ENCODE measurements around the gene ZNF593.

ZNF593 gene

DNA sequence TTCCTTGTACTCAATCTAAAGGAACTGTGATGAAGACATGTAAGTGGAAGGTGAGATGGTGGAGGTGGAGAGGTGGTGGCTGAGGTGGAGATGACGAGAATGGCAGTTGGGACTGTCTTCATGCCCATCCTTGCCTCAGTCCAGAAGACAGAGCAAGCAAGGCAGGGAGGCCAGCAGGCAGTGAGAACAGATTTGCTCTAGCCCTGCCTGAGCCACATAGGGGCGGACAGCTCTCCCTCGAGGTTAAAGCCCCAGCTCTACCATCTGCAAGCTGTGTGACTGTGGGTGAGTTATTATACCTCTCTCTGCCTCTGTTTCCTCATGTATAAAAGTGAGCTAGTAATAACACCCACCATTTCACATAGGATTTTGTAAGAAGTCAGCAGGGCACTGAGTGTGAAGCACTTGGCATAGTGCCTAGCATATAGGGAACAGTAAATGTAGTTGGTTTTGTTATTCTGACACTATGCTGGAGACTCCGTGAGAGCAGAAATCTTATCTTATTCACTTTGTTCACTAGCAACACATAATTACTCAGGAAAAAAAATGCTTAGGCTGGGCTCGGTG lies 15.7 kb upstream of the ZNF593 start:
- no peak for DNase-seq

DNA sequence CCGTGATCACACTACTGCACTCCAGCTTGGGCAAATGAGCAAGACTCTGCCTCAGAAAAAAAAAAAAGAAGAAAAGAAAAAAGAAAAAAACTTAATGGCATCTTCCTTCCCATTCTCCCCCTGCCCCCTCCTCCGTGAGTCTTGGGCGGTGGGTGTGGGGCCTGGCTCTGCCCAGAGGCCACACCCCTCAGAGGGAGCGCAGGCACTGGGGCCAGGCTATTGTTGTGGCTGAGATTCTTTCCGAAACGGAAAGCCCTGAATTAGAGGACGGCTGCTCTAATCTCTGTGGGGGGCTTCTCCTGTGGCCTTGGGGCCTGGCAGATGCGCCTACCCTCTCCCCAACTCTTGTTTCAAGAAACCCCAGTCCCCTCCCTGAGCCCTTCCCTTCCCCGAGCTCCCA lies 15.0 kb upstream of the ZNF593 start:
- no peak for DNase-seq

DNA sequence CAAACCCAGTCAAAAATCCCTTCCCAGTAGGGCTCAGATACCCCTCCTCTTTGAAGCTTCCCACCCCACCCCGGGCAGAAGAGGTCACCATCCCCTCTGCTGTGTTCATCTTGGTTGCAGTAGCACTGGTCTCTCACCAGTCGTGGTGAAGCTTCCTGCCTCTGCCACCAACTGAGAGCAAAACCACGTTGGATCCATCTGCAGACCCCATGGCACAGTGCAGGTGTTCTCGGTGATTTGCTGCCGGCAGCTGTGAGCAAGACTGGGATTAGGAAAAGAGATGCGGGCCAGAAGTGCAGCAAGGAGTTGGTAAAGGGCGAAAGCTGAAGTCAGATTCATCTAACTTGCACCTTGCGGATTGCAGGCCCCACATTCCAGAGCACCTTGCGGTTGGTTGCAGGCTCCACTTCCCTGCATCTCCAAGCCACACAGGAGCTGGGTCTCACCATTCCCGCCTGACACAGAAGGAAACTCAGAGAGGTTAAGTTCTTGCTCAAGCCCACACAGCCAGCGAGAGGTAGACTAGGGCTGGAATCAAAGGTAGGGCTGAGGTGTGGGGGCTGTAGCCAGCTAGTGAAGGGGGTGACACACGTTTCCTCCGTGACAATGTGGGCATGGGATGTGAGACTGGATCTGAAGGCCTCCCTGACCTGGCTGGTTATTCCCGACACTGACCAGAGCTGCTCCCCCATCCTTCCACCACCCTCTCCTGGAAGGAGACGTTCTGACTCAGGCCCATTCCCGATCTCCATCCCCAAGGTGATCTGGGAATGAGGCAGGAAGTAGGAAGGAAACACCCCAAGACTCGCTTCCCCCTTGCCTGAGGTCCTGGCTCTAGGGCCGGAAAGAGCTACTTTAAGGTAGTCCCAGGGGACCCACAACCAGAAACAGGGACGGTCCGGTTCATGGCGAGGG lies 14.1 kb upstream of the ZNF593 start:
- no peak for DNase-seq

DNA sequence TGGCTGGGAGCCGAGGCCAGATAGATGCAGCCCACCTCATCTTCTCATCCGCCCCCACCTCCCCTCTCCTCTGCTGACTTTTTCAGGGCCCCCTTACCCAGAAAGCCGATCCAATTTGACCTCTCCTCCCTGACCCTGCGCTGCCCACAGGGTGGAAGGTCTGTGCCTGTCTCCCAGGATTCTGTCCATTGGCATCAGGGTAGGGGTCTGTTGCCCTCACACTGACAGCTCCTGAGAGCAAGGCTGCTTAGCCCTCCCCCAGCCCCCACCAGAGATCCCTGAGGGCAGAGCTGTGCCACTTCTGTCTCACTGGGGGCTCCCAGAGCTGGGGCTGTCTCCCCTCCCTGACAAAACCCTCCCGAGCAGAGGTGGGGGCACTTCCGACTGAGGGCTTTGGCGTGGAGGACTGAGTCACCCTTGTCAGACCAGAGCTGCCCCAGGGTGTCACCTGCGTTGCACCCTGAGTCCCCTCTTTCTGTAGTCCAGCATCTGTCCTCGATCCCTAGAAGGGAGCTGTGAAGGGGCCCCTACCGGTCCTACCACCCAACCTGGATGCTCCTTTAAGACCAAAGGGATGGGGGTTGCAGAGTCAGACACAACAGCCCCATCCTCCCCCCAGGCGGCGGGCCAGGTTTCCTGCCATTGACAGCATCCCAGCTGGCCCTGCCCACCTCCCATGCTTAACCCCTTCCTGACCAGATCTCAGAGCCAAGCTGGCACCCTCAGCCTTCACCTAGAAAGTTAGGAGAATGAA lies 13.2 kb upstream of the ZNF593 start:
- no peak for DNase-seq

DNA sequence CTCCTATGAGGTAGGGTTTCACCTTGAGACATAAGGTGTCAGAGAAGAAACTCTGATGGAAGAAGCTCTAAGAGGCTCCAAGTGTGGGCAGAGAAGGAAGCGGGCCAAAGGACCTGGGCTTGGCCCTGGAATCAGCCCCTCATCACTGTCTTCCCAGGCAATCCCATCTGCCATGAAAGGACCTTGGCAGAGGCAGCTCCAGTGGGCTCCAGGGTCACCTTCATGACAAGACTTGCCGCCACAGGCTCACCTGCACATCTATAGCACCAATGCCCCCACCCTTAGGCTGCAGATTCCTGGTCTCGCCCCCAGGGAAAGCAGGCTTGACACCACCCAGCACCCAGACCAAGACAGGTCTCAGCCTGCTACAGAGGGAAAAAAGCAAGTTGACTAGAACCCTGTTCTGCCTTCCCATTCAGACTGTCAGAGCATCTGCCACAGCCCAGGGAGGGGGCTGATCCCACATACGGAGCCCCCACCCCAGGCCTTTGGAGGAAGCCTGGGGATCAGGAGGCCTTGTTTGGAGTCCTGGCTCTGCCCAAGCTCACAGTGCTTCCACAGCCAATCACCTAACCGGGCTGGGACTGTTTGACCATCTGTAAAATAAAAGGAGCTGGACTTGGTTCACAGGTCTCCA lies 11.3 kb upstream of the ZNF593 start:
- DNase-seq = no peak

DNA sequence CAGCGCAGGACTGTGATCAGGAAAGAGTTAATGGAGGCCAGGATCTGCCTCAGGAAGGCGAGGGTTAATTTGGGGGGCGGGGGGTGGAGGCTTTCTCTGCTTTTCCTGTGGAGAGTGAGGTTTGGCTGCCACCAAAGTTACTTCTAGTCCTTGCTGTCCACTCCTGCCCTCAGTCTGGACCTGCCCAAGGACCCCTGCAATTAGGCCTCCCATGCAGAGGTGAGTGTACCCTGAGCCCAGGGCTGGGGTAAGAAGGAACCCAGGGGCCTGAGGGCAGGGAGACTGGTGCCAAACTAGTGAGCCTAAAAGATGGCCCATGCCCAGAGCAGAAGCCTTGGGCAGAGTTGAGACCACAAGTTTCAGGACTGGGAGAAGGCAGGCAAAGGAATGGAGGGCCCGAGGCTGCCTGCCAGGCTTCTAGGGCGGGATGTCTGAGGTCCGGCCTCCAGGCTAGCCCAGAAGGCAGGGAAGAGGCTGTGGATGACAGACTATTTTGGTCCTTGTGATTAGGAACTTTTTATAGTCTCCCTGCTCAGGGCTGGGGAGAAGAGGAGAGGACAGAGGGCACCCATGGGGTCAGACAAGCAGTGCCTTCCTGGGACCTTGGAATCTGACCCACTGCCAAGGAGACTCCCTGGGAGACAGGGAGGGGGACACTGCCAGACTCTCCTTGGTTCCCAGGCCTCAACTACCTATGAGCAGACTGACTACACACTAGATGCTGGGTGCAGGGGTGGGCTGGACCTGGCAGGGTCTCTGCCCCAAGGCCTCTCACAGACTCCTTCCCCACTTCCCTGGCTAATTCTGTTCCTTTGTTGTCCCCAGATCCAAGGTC lies 10.6 kb upstream of the ZNF593 start, which contains the start of gene FAM110D:
Gene FAM110D, plus strand, starts transcription at position 172 of the 835 bp plus-strand sequence. CDS start 2,213 bp downstream, outside the sequence.
- DNase-seq = no peak

DNA sequence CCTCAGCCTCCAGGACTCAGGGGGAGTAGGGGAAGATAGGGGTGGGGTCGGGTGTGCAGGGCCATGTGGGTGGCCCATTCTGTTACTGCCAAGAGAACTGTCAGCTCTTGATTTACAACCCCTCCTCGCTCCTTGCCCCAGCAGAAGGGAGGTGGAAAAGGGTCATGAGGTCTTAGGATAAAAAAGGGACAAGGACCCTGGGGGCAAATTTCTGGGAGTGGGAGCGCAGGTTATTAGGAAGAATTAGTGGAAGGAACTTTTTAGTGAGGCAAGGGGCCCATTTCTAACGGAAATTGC lies 10.0 kb upstream of the ZNF593 start:
- DNase-seq = no peak

DNA sequence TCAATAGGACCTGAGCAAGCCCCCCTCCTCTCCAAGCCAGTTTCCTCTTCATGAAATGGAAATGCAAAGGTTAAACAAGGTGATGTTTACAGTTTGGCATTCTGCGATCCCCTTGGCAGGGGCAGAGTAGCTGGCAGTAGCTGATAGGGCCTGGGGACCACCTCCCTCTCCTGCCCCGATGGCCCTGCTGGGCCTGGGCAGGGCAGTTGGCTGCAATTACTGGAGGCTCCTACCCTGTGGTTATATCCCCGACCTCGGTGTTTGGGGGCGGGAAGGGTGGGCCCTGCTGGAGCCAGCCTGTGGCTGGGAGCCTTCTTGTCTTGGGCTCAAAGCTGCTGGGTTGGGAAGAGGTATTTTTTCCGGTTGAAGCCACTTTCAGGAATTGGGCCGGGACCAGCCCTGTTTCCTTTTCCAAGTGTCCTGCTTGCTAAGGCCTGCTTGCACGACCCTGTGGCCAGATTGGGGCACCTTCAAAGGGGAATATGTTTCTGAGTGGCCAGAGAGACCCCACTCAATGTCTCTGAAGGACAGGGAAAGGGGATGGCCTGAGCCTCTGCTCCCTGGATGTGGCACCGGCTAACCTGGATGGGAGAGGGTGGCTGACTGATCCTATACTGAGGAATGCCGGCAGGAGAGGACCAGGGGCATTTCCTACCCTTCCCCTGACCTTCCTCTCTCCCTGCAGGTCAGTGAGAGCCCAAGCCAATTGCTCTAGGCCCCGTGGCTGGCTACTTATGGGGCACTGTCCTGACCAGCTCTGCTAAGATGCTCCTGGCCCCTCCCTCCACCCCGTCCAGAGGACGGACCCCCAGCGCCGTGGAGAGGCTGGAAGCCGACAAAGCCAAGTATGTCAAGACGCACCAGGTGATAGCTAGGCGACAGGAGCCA lies 8.9 kb upstream of the ZNF593 start:
- DNase-seq = no peak

DNA sequence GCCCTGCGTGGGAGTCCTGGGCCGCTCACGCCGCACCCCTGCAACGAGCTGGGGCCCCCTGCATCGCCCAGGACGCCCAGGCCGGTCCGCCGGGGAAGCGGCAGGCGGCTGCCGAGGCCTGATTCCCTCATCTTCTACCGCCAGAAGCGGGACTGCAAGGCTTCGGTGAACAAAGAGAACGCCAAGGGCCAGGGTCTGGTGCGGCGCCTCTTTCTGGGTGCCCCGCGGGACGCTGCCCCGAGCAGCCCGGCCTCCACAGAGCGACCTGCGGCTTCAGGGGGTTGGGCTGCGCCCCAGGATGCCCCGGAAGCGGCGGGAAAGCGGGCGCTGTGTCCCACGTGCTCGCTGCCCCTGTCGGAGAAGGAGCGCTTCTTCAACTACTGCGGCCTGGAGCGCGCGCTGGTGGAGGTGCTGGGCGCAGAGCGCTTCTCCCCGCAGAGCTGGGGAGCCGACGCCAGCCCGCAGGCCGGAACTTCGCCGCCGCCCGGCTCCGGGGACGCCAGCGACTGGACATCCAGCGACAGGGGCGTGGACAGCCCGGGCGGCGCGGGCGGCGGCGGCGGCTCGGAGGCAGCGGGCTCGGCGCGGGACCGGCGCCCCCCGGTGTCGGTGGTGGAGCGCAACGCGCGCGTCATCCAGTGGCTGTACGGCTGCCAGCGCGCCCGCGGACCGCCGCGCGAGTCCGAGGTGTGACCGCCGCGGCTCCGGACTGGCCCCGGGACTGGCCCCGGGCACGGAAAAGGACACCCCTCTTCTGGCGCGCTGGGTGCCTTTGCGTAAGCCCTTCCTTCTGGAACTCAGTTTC lies 8.1 kb upstream of the ZNF593 start:
- DNase-seq = peak; percentile 44

DNA sequence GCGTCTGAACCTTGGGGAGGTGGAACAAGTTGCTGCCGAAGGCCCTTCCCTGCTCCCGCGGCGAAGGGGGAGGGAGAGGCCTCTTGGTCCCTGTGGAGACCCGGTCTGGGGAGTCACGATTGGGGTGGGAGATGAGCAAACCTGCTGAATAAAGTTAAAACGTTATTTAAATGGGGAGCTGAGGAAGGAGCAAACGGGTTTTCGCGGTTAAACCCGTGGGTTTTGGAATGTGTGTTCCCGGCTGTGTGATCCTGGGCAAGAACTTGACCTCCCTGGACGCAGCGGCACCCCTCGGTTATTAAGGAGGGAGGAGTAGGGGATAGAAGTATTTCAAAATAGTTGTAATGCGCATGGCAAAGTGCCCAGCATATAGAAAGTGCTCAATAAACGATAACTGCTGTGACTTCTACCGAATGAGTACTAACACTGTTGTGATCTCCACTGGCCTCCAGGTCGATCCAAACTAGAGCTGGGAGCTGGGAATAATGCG lies 7.4 kb upstream of the ZNF593 start:
- DNase-seq = no peak

DNA sequence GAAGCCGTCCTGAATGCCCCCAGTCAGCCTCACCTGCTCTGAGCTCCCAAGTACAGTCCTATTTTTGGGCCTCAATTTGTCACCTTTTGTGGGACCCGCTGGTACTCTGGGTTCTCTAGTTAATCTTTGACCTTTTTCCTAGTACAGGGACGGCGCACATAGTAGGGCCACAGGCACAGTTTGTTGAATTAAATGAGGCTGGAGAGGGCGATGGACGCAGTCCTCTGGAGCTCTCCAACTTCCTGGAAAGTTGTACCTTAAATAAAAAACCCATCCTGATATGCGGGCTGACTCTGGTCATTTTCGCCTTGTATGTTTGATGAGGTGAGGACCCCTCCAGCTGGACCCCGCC lies 6.0 kb upstream of the ZNF593 start:
- DNase-seq = no peak

DNA sequence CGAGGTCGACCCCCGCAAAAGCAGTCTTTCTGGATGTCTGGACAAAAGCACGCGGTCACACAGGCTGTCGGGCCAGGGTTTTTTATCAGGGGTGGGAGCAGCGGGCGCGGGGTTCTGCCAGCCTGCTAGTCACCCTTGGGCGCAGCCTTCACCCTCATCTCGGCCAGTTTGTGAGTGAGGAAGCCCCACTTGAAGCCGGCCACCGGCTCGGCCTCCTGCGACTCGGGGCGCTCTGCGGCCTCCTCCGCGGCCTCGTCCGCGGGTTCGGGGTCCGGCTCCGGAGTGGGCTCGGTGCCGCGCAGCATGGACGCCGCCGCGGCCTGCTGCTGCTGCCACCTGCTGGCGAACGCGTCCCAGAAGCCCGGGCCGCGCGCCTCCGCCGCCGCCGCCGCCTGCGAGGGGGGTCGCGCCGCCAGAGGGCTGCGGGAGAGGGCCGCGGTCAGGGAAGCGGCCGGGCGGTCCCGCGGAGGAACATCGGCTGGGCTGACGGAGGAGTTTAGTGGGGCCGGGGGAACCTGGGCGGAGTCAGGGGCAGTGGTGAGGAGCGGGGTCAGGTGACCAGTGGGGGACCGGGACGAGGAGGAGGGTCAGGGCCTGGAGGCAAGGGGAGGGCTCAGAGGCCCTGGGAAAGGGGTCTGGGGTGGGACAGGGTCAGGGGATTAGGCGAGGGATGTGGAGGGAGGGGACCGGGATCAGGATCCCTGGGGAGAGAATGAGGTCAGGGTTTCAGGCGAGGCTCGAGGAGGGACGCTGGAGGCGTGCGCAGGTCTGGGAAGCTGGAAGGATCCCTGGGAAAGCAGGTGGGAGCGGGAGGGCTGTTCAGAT lies 5.5 kb upstream of the ZNF593 start:
- peak; percentile 59 for DNase-seq

DNA sequence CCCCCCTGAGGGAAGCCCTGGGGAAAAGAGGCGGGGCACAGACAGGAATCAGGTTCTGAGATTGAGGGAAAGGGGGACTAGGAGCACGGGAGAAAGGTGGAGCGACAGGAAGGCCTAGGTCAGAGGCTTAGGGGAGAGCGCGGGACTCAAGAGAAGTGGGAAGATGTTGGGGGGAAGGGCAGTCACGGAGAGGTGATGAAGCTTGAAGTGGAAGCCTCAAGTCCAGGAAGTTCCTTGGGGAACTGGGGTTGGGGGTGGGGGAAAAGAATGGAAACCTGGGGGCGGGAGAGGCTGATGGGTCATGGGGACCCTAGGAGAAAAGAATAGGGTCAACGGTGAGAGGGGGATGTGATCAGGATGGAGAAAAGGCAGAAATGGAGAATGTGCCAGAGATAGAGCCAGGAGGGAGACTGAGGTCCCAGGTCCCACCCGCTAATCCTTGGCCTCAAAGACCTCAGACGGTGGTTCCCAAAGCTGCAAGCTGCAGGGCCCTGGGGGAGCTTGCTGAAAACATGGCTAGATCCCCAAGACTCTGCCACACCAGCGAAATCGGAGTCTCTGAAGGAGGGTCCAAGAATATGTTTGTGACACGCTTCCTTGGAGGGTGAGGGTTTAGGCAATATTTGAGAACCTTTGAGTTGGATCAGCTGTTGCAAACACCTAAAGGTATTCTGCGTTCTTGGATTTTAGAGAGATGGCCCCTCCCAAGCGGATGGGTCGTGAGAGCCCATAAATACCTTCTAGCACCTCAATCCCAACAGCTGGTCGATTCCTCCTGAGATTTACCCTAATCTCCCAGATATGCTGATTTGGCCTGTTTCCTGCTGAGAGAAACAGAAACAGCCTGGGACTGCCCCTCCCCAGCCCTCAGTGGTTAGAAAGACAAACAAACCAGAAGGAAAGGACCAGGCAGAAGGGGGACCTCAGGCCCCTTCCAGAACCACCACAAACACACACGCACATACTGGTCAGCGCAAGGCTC lies 4.6 kb upstream of the ZNF593 start:
- DNase-seq = no peak

DNA sequence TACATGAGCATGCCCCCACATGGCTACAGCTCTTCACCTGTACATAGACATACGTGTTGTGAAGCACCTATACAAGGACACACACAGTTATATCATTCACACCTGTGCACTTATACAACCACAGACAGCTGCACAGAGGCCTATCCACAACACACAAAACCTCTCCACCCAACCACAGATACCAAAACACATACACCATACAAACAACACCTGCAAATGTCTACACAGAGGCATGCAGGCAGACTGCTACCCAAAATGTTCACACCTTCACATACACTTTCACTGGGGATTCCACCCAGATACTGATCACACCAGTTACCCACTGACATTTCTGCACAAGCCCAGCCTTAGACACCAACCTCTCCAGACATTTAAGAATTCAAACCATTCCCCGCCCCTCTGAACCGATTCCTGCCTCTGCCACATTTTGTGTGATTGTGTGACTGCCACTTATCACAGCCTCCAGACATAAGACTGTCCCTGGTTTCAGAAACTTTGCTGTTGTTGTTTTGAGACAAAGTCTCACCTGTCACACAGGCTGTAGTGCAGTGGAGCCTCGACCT lies 2.9 kb upstream of the ZNF593 start:
- DNase-seq = no peak

DNA sequence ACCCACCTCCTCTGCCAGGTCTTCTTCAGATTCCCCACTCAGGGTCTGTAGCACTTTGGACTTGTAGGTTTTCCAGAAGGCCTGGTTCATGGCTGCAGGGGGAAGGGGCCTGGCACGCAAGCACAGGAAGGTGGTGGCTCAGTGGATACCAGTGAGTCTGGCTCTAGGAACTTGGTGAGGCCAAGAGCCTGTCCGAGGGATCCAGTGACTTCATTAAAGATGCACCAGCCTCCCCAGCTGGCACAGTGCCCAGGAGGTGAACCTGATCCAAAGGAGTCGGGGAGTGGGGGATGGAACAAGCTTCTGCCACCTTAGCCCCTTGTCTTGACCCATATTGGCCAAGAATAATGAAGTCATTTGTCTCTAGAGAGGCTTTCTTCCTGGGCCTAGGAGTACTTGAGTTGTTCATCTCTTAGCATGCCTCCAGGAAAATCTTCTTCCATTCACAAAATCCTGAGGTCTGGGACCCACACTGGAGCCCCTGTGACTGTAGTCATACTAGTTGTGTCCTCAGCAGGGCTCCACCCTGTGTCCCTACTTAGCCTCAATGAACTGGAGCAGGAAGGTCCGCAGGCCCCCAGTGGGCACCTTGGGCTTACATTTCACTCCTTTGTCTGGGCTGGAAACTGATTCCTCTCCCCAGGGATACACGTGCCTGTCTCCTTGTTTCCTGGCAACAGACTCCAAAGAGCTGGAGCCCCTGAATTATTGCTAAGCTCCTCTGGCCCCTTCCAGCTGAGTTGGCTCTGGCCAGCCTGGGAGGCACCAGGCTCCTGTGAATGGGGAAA lies 1.1 kb upstream of the ZNF593 start, which contains the start of gene C1orf232:
Gene C1orf232, minus strand, starts transcription at position 554 of the 788 bp plus-strand sequence. Its CDS starts 464 bp downstream, at position 90.
- no peak for DNase-seq

DNA sequence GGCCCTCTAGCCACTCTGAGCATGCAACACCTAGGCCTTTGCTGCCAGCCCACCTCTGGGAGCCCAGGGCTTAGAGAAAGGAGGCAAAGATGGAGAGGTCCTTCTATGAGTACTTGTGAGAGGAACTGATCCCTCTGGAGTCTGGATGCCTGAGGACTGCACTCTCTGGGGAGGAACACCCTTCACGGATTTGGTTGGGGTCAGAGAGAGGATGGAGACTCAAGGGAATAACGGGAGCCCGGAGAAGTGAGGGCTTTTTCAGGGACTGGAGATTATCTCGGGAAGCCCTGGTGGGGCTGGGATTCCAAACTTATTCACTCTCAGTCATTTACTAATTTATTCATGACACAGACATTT lies 532 bp upstream of the ZNF593 start:
- no peak for DNase-seq

DNA sequence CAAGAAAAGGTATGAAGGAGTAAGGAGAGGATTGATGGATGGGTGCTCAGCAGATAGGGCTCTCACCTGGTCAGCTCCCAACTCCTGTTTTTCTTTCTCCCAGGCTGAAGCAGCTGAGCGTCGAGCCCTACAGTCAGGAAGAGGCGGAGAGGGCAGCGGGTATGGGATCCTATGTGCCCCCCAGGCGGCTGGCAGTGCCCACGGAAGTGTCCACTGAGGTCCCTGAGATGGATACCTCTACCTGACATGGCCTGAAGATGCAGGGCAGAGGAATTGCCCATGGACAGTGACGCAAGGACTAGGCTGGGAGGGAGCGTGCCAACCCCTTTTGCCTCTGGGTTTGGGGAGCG lies 739 bp downstream of the ZNF593 start:
- no peak for DNase-seq
